ENCODE data around the gene RNU5B-1.
"Not testable (repeated sequence)": the region's sequence is repeated elsewhere in the genome, so short reads cannot be mapped to it uniquely, and the experiment has no call there.

DNA sequence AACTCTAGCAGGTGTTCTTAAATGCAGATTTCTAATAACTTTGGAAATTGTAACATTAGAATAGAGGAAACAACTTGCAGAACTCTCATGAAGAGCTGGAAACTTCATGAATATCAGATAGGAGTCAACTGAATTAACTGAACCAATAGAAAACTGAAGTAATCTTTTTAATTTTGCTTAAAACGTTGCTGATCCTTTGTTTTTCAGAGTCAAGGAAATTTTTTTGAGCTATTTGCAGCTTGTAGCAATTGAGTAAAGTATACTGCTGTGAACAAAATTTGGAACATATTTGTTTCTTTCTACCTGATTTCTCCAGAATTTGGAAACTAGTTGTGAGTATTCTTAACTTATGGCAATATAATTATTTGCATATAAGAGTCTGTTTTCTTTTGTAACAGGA, 47.5 kb downstream of the RNU5B-1 start:
- TF ChIP-seq, protein P1, sequence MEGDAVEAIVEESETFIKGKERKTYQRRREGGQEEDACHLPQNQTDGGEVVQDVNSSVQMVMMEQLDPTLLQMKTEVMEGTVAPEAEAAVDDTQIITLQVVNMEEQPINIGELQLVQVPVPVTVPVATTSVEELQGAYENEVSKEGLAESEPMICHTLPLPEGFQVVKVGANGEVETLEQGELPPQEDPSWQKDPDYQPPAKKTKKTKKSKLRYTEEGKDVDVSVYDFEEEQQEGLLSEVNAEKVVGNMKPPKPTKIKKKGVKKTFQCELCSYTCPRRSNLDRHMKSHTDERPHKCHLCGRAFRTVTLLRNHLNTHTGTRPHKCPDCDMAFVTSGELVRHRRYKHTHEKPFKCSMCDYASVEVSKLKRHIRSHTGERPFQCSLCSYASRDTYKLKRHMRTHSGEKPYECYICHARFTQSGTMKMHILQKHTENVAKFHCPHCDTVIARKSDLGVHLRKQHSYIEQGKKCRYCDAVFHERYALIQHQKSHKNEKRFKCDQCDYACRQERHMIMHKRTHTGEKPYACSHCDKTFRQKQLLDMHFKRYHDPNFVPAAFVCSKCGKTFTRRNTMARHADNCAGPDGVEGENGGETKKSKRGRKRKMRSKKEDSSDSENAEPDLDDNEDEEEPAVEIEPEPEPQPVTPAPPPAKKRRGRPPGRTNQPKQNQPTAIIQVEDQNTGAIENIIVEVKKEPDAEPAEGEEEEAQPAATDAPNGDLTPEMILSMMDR (IDR thresholded peaks at IDR 0.05), result not testable (repeated sequence)
- TF ChIP-seq POLR2A (IDR thresholded peaks at IDR 0.05), result not testable (repeated sequence)
